WERI-Rb-1 (cell line): Measurements from ENCODE around the gene DCC.

Experiments used
- DNase-seq: peaks from one replicate; pipeline ENCODE4 v3.0.0-alpha.2; 2020
- H3K27ac ChIP-seq: fragments of 250-450 bp; sonication (Bioruptor Pico); 2 replicates; pipeline ENCODE4 v1.5.1; 2020; ENCODE audit warnings: mild to moderate bottlenecking, moderate library complexity
- H3K27me3 ChIP-seq: fragments of 250-450 bp; sonication (Bioruptor Pico); 2 replicates; pipeline ENCODE4 v1.5.1; 2021; ENCODE audit warnings: mild to moderate bottlenecking, low read depth, moderate library complexity; ENCODE audit not compliant: insufficient read depth, severe bottlenecking
- H3K36me3 ChIP-seq: fragments of 250-450 bp; sonication (Bioruptor Pico); 2 replicates; pipeline ENCODE4 v1.5.1; 2020; ENCODE audit warnings: mild to moderate bottlenecking, moderate library complexity
- H3K4me3 ChIP-seq: 2 replicates; pipeline ENCODE4 v1.5.1; 2011; ENCODE audit warnings: low read depth, mild to moderate bottlenecking, control low read depth, low read length
- H3K9me3 ChIP-seq: fragments of 250-450 bp; sonication (Bioruptor Pico); 2 replicates; pipeline ENCODE4 v1.5.1; 2021; ENCODE audit warnings: mild to moderate bottlenecking, moderate library complexity; ENCODE audit not compliant: severe bottlenecking
- CTCF ChIP-seq: IDR thresholded peaks from 2 replicates; pipeline ENCODE4 v1.5.1; 2011; ENCODE audit warnings: low read depth, mild to moderate bottlenecking, control low read depth, inconsistent platforms, low read length

Gene DCC

GRCh38 chr18:53241161-53241560, 901.2 kb downstream of the DCC start:
- H3K27ac ChIP-seq, result no peak overlapping the region
- DNase-seq, result no peak
- TF ChIP-seq CTCF, result no peak
- no peak overlapping the region for H3K4me3 ChIP-seq
- peaks cover 3% of the 10 kb centered on the region for H3K9me3 ChIP-seq
- no peaks in the 10 kb centered on the region for H3K36me3 ChIP-seq
- H3K27me3 ChIP-seq, result no peaks in the 10 kb centered on the region

DNA sequence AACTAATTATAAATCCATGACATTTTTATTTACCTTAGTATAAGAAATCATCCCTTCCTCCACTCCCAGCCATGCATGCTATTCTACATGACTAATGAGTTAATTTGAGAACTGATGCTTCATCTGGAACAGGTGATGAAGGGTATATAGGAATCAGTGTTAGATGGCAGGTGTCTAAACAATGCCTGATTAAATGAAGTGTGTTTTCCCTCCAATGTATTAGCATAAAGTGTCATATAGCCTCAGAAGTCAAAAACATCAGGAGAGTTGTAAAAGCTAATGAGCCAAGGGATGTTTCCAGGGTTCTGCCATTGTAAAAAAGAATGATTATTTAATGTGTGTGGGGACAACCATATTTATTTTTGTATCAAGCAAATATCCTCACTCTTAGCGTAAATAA, 913.8 kb downstream of the DCC start:
- Histone ChIP-seq H3K9me3 (no peaks in the 10 kb centered on the region), H3K27ac (no peak overlapping the region), H3K36me3 (no peaks in the 10 kb centered on the region), H3K4me3 (no peak overlapping the region), H3K27me3 (no peaks in the 10 kb centered on the region)
- no peak for DNase-seq
- TF ChIP-seq CTCF, result no peak

DNA sequence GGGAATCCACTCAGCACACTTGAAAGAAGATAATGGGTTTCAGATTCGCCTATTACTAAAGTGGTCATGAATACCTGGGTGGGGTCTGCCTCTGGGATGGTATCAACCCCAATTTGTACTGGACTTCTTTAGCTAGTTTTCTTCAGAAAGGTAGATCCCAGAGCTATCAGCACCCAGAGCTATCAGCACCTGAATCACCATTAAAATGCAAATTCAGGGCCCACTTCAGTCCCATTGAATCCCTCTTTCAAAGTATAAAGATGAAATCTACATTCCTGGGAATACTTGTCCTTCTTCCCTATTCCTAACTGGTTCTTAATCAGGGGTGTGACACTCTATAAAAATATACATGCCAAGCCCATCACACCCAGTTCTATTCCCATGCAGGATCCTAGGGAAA, 914.3 kb downstream of the DCC start:
- no peaks in the 10 kb centered on the region for H3K27me3 ChIP-seq
- no peak for DNase-seq
- no peaks in the 10 kb centered on the region for H3K9me3 ChIP-seq
- H3K27ac ChIP-seq, result no peak overlapping the region
- no peak for TF ChIP-seq CTCF
- no peak overlapping the region for H3K4me3 ChIP-seq
- no peaks in the 10 kb centered on the region for H3K36me3 ChIP-seq

DNA sequence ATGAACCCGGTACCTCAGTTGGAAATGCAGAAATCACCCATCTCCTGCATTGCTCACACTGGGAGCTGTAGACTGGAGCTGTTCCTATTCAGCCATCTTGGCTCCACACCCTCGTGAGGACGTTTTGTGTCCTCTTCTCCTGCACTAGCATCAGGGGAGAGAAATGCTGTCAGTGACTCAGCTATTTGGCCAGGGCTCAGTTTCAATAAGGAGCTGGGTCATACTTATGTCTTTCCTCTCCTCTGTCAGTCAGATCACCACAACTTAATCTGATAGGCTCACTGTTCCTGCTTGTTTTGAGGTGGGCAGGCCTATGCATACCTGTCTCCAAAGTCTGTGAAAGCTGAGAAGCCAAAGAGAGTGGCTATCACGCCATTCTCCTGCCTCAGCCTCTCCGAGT, 921.2 kb downstream of the DCC start:
- H3K36me3 ChIP-seq, result no peaks in the 10 kb centered on the region
- no peak for DNase-seq
- no peaks in the 10 kb centered on the region for H3K27me3 ChIP-seq
- H3K9me3 ChIP-seq, result peaks cover 7% of the 10 kb centered on the region
- H3K27ac ChIP-seq, result no peak overlapping the region
- no peak overlapping the region for H3K4me3 ChIP-seq
- TF ChIP-seq CTCF, result no peak

GRCh38 chr18:53266850-53267249, 926.9 kb downstream of the DCC start:
- TF ChIP-seq CTCF, result no peak
- no peaks in the 10 kb centered on the region for H3K36me3 ChIP-seq
- H3K27me3 ChIP-seq, result no peaks in the 10 kb centered on the region
- no peak overlapping the region for H3K27ac ChIP-seq
- no peak for DNase-seq
- no peaks in the 10 kb centered on the region for H3K9me3 ChIP-seq
- no peak overlapping the region for H3K4me3 ChIP-seq

DNA sequence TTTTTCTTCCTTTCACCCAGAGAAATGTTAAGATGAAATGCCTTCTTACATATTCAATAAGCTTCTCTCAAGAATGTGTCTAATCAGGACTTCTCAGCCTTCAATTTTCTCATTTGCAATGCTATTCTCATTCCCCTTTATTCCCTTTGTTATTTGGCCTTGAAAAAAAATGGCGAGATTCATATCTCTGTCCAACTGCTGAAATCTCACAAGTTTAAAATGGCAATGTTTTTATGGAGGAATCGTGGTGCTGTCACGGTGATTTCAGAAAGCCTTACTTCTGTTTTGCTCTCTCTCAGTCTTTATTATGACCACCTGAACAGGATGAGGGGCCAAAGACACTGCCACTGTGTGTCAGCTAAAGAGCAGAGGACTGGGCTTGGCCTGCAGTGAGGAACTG, 928.5 kb downstream of the DCC start:
- DNase-seq, result no peak
- H3K27me3 ChIP-seq, result no peaks in the 10 kb centered on the region
- H3K9me3 ChIP-seq, result no peaks in the 10 kb centered on the region
- H3K36me3 ChIP-seq, result no peaks in the 10 kb centered on the region
- no peak overlapping the region for H3K27ac ChIP-seq
- no peak overlapping the region for H3K4me3 ChIP-seq
- TF ChIP-seq CTCF, result no peak
